A549 (cell line): ENCODE data around the gene SLC38A2. TPM values are rescaled to one million over a fixed set of nuclear protein-coding genes. Genes with fewer than 3 reads are reported as not detected.

Experiments used
- ATAC-seq, 2 experiments: fragments of 200-7000 bp in 1 of 2; fragments of >200 bp in 1 of 2; cut with Nextera tagmentation in 1 of 2; cut with Tn5 transposase in 1 of 2; 3 replicates each; pipeline versions ENCODE4 v1.8.0 to v1.9.1; 2018 to 2020; ENCODE audit warnings: mild to moderate bottlenecking in 1 of 2, moderate library complexity in 1 of 2
- CTCF ChIA-PET: fragments of 300-600 bp; sonication (Branson Sonifier 250); formaldehyde crosslinking; extraction: SDS; loops from one replicate; lab custom pipeline; 2021; ENCODE audit warnings: antibody characterized with exemption, inconsistent platforms; lab: Yijun Ruan, JAX
- POLR2A ChIA-PET: fragments of 350-600 bp; formaldehyde crosslinking; extraction: SDS; loops from one replicate; lab custom pipeline; 2021; ENCODE audit warnings: antibody characterized with exemption, inconsistent platforms; lab: Yijun Ruan, JAX
- DNase-seq, 2 experiments: peaks; one replicate each; pipeline versions ENCODE4 v3.0.0 to v3.0.0-alpha.2; 2011 to 2016; ENCODE audit warnings: low read depth in 1 of 2, low spot score in 1 of 2
- FAIRE-seq: peaks from 2 replicates; lab custom pipeline; 2011; peaks lifted over from hg19 to GRCh38; lab: Jason Lieb, UNC
- H3K27ac ChIP-seq, 2 experiments: fragments of >200 bp; sonication (Bioruptor Twin); formaldehyde crosslinking; 3 replicates each; pipeline ENCODE4 v1.5.1; 2016 to 2017
- H3K4me1 ChIP-seq: fragments of >200 bp; sonication (Bioruptor Twin); formaldehyde crosslinking; 3 replicates; pipeline ENCODE4 v1.6.1; 2016
- H3K4me2 ChIP-seq: fragments of >200 bp; sonication (Bioruptor Twin); formaldehyde crosslinking; 3 replicates; pipeline ENCODE4 v1.6.1; 2016
- H3K4me3 ChIP-seq: fragments of >200 bp; sonication (Bioruptor Twin); formaldehyde crosslinking; 3 replicates; pipeline ENCODE4 v1.5.1; 2016
- H3K9me3 ChIP-seq: fragments of >200 bp; sonication (Bioruptor Twin); formaldehyde crosslinking; 3 replicates; pipeline ENCODE4 v1.6.1; 2016
- BHLHE40 ChIP-seq: IDR thresholded peaks from 2 replicates; pipeline ENCODE4 v1.6.1; 2012; ENCODE audit warnings: low read depth, low read length, inconsistent platforms
- CBX2 ChIP-seq: fragments of 200-600 bp; sonication (generic); IDR thresholded peaks from 2 replicates; pipeline ENCODE4 v1.6.1; 2016; ENCODE audit warnings: low read depth, mild to moderate bottlenecking, borderline replicate concordance
- CHD4 ChIP-seq: fragments of 200-600 bp; sonication (generic); IDR thresholded peaks from 2 replicates; pipeline ENCODE4 v1.6.1; 2016; ENCODE audit warnings: antibody characterized with exemption, mild to moderate bottlenecking, borderline replicate concordance
- E2F6 ChIP-seq: IDR thresholded peaks from 2 replicates; pipeline ENCODE4 v1.6.1; 2012; ENCODE audit warnings: low read depth, borderline replicate concordance
- EHF ChIP-seq: fragments of 250-450 bp; sonication (Bioruptor Pico); IDR thresholded peaks from 2 replicates; pipeline ENCODE4 v1.5.0; 2020; ENCODE audit warnings: mild to moderate bottlenecking
- ELK1 ChIP-seq: fragments of 150-350 bp; IDR thresholded peaks from 2 replicates; pipeline ENCODE4 v1.6.1; 2014; ENCODE audit warnings: low read depth, mild to moderate bottlenecking, low read length
- EP300 ChIP-seq, 2 experiments: fragments of >200 bp; sonication (Bioruptor Twin); formaldehyde crosslinking; IDR thresholded peaks; 2 replicates in 1 of 2; 3 replicates in 1 of 2; pipeline ENCODE4 v1.6.1; 2016 to 2017
- ESRRA ChIP-seq: fragments of 150-350 bp; IDR thresholded peaks from 2 replicates; pipeline ENCODE4 v1.6.1; 2014; ENCODE audit warnings: mild to moderate bottlenecking, low read length, borderline replicate concordance
- FOSB ChIP-seq: fragments of 250-450 bp; sonication (Bioruptor Pico); IDR thresholded peaks from 2 replicates; pipeline ENCODE4 v1.5.0; 2020; ENCODE audit warnings: mild to moderate bottlenecking, moderate library complexity
- FOSL2 ChIP-seq, 2 experiments: fragments of 450-650 bp in 1 of 2; fragments of >200 bp in 1 of 2; sonication (Bioruptor Twin) in 1 of 2; formaldehyde crosslinking; IDR thresholded peaks; 2 replicates each; pipeline versions ENCODE4 v1.5.0 to v1.6.1; 2016 to 2020; ENCODE audit warnings: mild to moderate bottlenecking in 1 of 2, moderate library complexity in 1 of 2
- FOXS1 ChIP-seq: fragments of 250-450 bp; sonication (Bioruptor Pico); IDR thresholded peaks from 2 replicates; pipeline ENCODE4 v1.5.0; 2020; ENCODE audit warnings: mild to moderate bottlenecking, moderate library complexity
- HEYL ChIP-seq: fragments of 250-450 bp; sonication (Bioruptor Pico); IDR thresholded peaks from 2 replicates; pipeline ENCODE4 v1.8.0; 2021; ENCODE audit warnings: mild to moderate bottlenecking, moderate library complexity
- HOXA7 ChIP-seq: fragments of 250-450 bp; sonication (Bioruptor Pico); IDR thresholded peaks from 2 replicates; pipeline ENCODE4 v1.5.0; 2020; ENCODE audit warnings: mild to moderate bottlenecking, moderate library complexity
- HOXB13 ChIP-seq: fragments of 250-450 bp; sonication (Bioruptor Pico); IDR thresholded peaks from 2 replicates; pipeline ENCODE4 v1.5.0; 2020; ENCODE audit warnings: low read depth, mild to moderate bottlenecking, moderate library complexity
- HOXB5 ChIP-seq: fragments of 250-450 bp; sonication (Bioruptor Pico); IDR thresholded peaks from 2 replicates; pipeline ENCODE4 v1.5.0; 2020; ENCODE audit warnings: mild to moderate bottlenecking, moderate library complexity
- JUN ChIP-seq, 2 experiments: fragments of >200 bp; sonication (Bioruptor Twin); formaldehyde crosslinking; IDR thresholded peaks; 2 replicates in 1 of 2; 3 replicates in 1 of 2; pipeline ENCODE4 v1.6.1; 2016 to 2017
- JUNB ChIP-seq: fragments of >200 bp; sonication (Bioruptor Twin); formaldehyde crosslinking; IDR thresholded peaks from 2 replicates; pipeline ENCODE4 v1.6.1; 2016
- MAX ChIP-seq: IDR thresholded peaks from 2 replicates; pipeline ENCODE4 v1.6.1; 2012
- NPAS2 ChIP-seq: fragments of 250-450 bp; sonication (Bioruptor Pico); IDR thresholded peaks from 2 replicates; pipeline ENCODE4 v1.8.0; 2022; ENCODE audit warnings: mild to moderate bottlenecking, moderate library complexity, borderline replicate concordance
- PBX3 ChIP-seq: IDR thresholded peaks from 2 replicates; pipeline ENCODE4 v1.6.1; 2012
- POLR2A ChIP-seq: IDR thresholded peaks from 2 replicates; pipeline ENCODE4 v1.6.1; 2012; ENCODE audit warnings: mild to moderate bottlenecking, low read length
- POLR2AphosphoS2 ChIP-seq: conservative IDR thresholded peaks from 2 replicates; pipeline ENCODE4 v1.6.1; 2012; ENCODE audit warnings: low read length, improper control_type of control experiment, inconsistent platforms
- RARB ChIP-seq: fragments of 250-450 bp; sonication (Bioruptor Pico); IDR thresholded peaks from 2 replicates; pipeline ENCODE4 v1.8.0; 2021; ENCODE audit warnings: mild to moderate bottlenecking, moderate library complexity
- SREBF2 ChIP-seq: fragments of 450-650 bp; IDR thresholded peaks from 2 replicates; pipeline ENCODE4 v1.6.1; 2014; ENCODE audit warnings: mild to moderate bottlenecking, moderate library complexity
- TFCP2L1 ChIP-seq: fragments of 250-450 bp; sonication (Bioruptor Pico); IDR thresholded peaks from 2 replicates; pipeline ENCODE4 v1.5.0; 2021; ENCODE audit warnings: mild to moderate bottlenecking
- TP53 ChIP-seq: fragments of 250-450 bp; sonication (Bioruptor Pico); IDR thresholded peaks from 2 replicates; pipeline ENCODE4 v1.5.0; 2021; ENCODE audit warnings: mild to moderate bottlenecking, moderate library complexity
- USF2 ChIP-seq: fragments of 450-650 bp; IDR thresholded peaks from 2 replicates; pipeline ENCODE4 v1.6.1; 2014; ENCODE audit warnings: antibody characterized with exemption
- ZC3H11A ChIP-seq: fragments of 450-650 bp; IDR thresholded peaks from 2 replicates; pipeline ENCODE4 v1.6.1; 2014; ENCODE audit warnings: antibody characterized with exemption, mild to moderate bottlenecking
- WGBS: methylation state at CpG from one replicate; pipeline ENCODE4 v1.1.6; 2017; ENCODE audit errors: missing lambda C conversion rate; 5-methylcytosine and 5-hydroxymethylcytosine counted together
- polyA plus RNA-seq, 4 experiments: library from polyadenylated mRNA; depleted of rRNA in 3 of 4; stranded (reverse); fragments of >200 nt; fragmentation: RNase III in 1 of 4; extraction: RNeasy Plus Mini Kit Qiagen cat#74134 plus additional on column Dnase treatment in 1 of 4; gene quantifications; 2 replicates in 3 of 4; 3 replicates in 1 of 4; pipeline ENCODE4 v1.2.3, GENCODE V29; 2011 to 2017
- TF ChIP-seq, protein P1 (sequence below): fragments of >200 bp; sonication (Bioruptor Twin); formaldehyde crosslinking; IDR thresholded peaks from 3 replicates; pipeline ENCODE4 v1.6.1; 2016

The SLC38A2 gene
- polyA plus RNA-seq, 2 of the 4 experiments (the other 2 are of a cell fraction), result 187 to 519 TPM

- FAIRE-seq (no peak), ATAC-seq (no peak), DNase-seq (no peak)
- no peak for TF ChIP-seq ESRRA
- H3K4me2 ChIP-seq, result peak overlapping the region; percentile 85
- POLR2A ChIA-PET, result interaction anchor here (0.7 to 3.3 kb wide), 6 partner anchors 13 to 154 kb away, joined by 3 to 28 read pairs (median 9); partner anchors contain the start of gene SLC38A1
- 0% methylated on average over 2 of the region's 2 CpGs for WGBS
- H3K9me3 ChIP-seq, result no peaks in the 10 kb centered on the region
- H3K27ac ChIP-seq, result peak overlapping the region; percentile 99 to 100
- H3K4me3 ChIP-seq, result peak overlapping the region; percentile 91
- peaks cover 53% of the 10 kb centered on the region for H3K4me1 ChIP-seq
- CTCF ChIA-PET, result interaction anchor here (1.1 to 1.3 kb wide), 2 partner anchors 14 to 17 kb away, joined by 3 read pairs; no protein-coding TSS in a partner anchor
Observed at GRCh38 chr12:46370380-46370734, 2.2 kb downstream of the SLC38A2 start.

- CTCF ChIA-PET, result interaction anchor here (1.3 kb wide), 1 partner anchor 14 kb away, joined by 3 read pairs; no protein-coding TSS in a partner anchor
- WGBS, result 20% methylated on average over 7 of the region's 7 CpGs
- TF ChIP-seq FOSL2 (IDR thresholded peaks at IDR 0.05) (no peak), FOSL2 (CRISPR knock-in tag; IDR thresholded peaks at IDR 0.05) (no peak), NPAS2 (CRISPR knock-in tag) (no peak), ZC3H11A (no peak), POLR2AphosphoS2 (peak; percentile 59; the same call in 1 of the 2 replicates), FOXS1 (CRISPR knock-in tag) (no peak), ELK1 (no peak), CHD4 (no peak), EHF (no peak), FOSB (peak; percentile 71; the same call in 1 of the 2 replicates), E2F6 (no peak), PBX3 (no peak), JUNB (no peak), POLR2A (no peak), HEYL (CRISPR knock-in tag) (no peak), EP300 (IDR thresholded peaks at IDR 0.05) (no peak), TP53 (CRISPR knock-in tag) (peak; percentile 80; the same call in 1 of the 2 replicates), TFCP2L1 (CRISPR knock-in tag) (peak; percentile 30; the same call in 1 of the 2 replicates), HOXB5 (0 out of 2 replicates have a peak, but pooled peaks have one; percentile 41), BHLHE40 (no peak), MAX (no peak), SREBF2 (no peak), CBX2 (no peak), HOXB13 (CRISPR knock-in tag) (no peak), HOXA7 (CRISPR knock-in tag) (peak; percentile 47), RARB (CRISPR knock-in tag) (peak; percentile 52; the same call in 1 of the 2 replicates), USF2 (no peak), JUN (IDR thresholded peaks at IDR 0.05) (0 out of 5 replicates have a peak, but pooled peaks of 1 of the 2 experiments have one; percentile 41)
- TF ChIP-seq, protein P1, sequence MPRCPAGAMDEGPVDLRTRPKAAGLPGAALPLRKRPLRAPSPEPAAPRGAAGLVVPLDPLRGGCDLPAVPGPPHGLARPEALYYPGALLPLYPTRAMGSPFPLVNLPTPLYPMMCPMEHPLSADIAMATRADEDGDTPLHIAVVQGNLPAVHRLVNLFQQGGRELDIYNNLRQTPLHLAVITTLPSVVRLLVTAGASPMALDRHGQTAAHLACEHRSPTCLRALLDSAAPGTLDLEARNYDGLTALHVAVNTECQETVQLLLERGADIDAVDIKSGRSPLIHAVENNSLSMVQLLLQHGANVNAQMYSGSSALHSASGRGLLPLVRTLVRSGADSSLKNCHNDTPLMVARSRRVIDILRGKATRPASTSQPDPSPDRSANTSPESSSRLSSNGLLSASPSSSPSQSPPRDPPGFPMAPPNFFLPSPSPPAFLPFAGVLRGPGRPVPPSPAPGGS, result no peak
Observed at GRCh38 chr12:46369474-46370379, 2.8 kb downstream of the SLC38A2 start.

More at GRCh38 chr12:46369474-46370379, 2.8 kb downstream of the SLC38A2 start:
- Histone ChIP-seq H3K4me2 (peak overlapping the region; percentile 85), H3K4me3 (peak overlapping the region; percentile 91), H3K4me1 (peaks cover 59% of the 10 kb centered on the region), H3K27ac (peak overlapping the region; percentile 99 to 100), H3K9me3 (no peaks in the 10 kb centered on the region)
- POLR2A ChIA-PET, result interaction anchor here (2.1 to 2.4 kb wide), 2 partner anchors 13 to 154 kb away, joined by 9 read pairs; no protein-coding TSS in a partner anchor
- ATAC-seq (no peak), FAIRE-seq (no peak), DNase-seq (no peak)
